H1 (cell line): Measurements from ENCODE around the gene CEP152. TPM values are rescaled to one million over a fixed set of nuclear protein-coding genes. Genes with fewer than 3 reads are reported as not detected.

ENCODE experiments used
- ATF2 ChIP-seq: IDR thresholded peaks from 2 replicates; pipeline ENCODE4 v1.6.1; 2012; ENCODE audit warnings: low read length, inconsistent platforms
- BCL11A ChIP-seq, 2 experiments: IDR thresholded peaks; one replicate each; pipeline ENCODE4 v1.6.1; 2011; ENCODE audit warnings: low read depth in 2 of 2, low read length in 2 of 2, mild to moderate bottlenecking in 2 of 2
- CHD7 ChIP-seq: fragments of 300-600 bp; sonication (generic); IDR thresholded peaks from 2 replicates; pipeline ENCODE4 v1.7.1; 2012; ENCODE audit warnings: low read length, moderate library complexity, mild to moderate bottlenecking, inconsistent platforms; ENCODE audit not compliant: insufficient replicate concordance
- E2F6 ChIP-seq: IDR thresholded peaks from 2 replicates; pipeline ENCODE4 v1.6.1; 2012; ENCODE audit warnings: inconsistent platforms
- GABPA ChIP-seq: IDR thresholded peaks from 2 replicates; pipeline ENCODE4 v1.6.1; 2011; ENCODE audit warnings: mild to moderate bottlenecking, low read length, moderate library complexity, borderline replicate concordance; ENCODE audit not compliant: insufficient read depth
- POLR2A ChIP-seq, 2 experiments: IDR thresholded peaks; 1 replicate in 1 of 2; 2 replicates in 1 of 2; pipeline ENCODE4 v1.6.1; 2011; ENCODE audit warnings: low read depth in 2 of 2, low read length in 2 of 2, mild to moderate bottlenecking in 2 of 2; ENCODE audit errors: control extremely low read depth in 1 of 2
- TAF7 ChIP-seq: optimal IDR thresholded peaks from 2 replicates; pipeline ENCODE3; 2011; ENCODE audit warnings: low read depth, mild to moderate bottlenecking, inconsistent platforms, low read length, moderate library complexity, borderline replicate concordance
- polyA plus RNA-seq, 7 experiments: library from polyadenylated mRNA; depleted of rRNA in 3 of 7; stranded (reverse) in 5 of 7; unstranded in 2 of 7; fragments of >200 nt in 5 of 7; fragments of 200-250 nt in 2 of 7; gene quantifications; 1 replicate in 5 of 7; 2 replicates in 1 of 7; 4 replicates in 1 of 7; pipeline versions ENCODE4 v1.2.1 to v1.2.3, GENCODE V29; 2011 to 2013; ENCODE audit warnings: missing spikeins in 2 of 7, mixed read lengths in 2 of 7
- total RNA-seq: library from RNA; stranded (reverse); fragmentation: NEBNext Ultra II Directional; extraction: Animal tissue kit (Norgen Biotek cat#: 25700); gene quantifications from 2 replicates; pipeline ENCODE4 v1.2.1, GENCODE V29; 2021

CEP152 gene
- total and polyA plus RNA-seq, 2 of the 8 experiments (the other 6 are each of a cell fraction or from before 2014, with no cell fraction given), result 1.4 to 16.2 TPM

- TF ChIP-seq CHD7 (no peak), E2F6 (no peak), POLR2A (IDR thresholded peaks at IDR 0.05; ENCODE audit: control extremely low read depth in 1 of 2, low read depth in 2 of 2, low read length in 2 of 2) (no peak), TAF7 (no peak), BCL11A (IDR thresholded peaks at IDR 0.05; ENCODE audit: low read depth in 2 of 2, low read length in 2 of 2) (no peak), GABPA (no peak), ATF2 (no peak)
These were observed 114.9 kb downstream of the CEP152 start (continued) for GRCh38 chr15:48695827-48696573.
